Stimulated activated CD4-positive, alpha-beta T cell treated with anti-CD3 and anti-CD28 coated beads, Interleukin-4, amount 100 ng/mL, for 1 hour (primary cell): Measurements from ENCODE around the gene MEIOB.
A peak's percentile ranks its signal among the peaks of the same experiment; 100 is the strongest.
"Not testable (repeated sequence)": the region's sequence is repeated elsewhere in the genome, so short reads cannot be mapped to it uniquely, and the experiment has no call there.

Source experiments
- DNase-seq: peaks from one replicate; pipeline ENCODE4 v3.0.0-alpha.2; 2020

The MEIOB gene, protein sequence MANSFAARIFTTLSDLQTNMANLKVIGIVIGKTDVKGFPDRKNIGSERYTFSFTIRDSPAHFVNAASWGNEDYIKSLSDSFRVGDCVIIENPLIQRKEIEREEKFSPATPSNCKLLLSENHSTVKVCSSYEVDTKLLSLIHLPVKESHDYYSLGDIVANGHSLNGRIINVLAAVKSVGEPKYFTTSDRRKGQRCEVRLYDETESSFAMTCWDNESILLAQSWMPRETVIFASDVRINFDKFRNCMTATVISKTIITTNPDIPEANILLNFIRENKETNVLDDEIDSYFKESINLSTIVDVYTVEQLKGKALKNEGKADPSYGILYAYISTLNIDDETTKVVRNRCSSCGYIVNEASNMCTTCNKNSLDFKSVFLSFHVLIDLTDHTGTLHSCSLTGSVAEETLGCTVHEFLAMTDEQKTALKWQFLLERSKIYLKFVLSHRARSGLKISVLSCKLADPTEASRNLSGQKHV

DNA sequence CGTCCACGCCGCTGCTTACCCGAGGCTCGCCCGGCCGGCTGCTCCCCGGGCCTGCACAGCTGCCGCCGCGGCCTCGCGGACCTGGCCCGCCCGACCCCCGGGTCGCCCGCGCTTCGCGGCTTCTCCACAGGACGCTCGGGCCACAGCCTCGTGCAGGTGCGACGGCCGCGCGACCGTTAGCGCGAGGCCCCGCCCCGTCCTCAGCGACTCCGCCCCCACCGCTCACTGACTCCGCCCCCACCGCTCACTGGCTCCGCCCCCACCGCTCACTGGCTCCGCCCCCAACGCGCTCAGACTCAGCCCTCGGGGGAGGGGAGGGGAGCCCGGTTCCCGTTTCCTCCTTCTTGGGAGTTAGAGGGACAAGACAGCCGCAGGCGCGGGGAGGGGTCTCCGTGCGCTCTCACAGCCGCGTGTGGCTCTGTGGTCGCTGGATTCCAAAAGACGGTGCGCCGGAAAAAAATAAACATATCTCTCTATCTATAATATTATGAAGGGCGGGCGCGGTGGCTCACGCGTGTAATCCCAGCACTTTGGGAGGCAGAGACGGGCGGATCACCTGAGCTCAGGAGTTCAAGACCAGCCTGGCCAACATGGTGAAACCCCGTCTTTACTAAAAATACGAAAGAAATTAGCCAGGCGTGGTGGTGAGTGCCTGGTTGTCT lies at the start of gene MEIOB:
Gene MEIOB (minus strand): TSS at position 191 of the 662 bp plus-strand sequence. CDS start 3,989 bp downstream, outside the sequence.
- DNase-seq = peak; percentile 51

DNA sequence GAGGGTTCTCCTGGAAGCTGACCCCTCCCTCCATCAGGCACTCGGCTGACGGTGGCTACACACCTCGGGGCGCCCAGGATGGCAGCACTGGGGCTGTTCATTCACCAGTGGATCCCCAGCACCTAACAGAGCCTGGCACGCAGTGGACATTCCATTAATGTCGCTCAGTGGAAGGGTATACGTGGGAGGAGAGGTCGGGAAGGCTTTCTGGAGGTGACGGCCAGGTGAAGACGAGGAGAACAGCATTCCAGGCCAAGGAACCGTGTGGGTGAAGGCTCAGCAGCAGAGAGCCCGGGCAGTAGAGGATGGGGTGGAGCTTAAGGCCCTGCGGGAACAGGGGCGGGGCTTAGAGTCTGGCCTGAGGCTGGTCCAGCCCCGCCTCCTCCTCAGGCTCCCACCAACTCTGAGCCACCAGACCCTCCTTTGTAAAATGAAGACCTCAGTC lies 48.8 kb upstream of the MEIOB start:
- no peak for DNase-seq

DNA sequence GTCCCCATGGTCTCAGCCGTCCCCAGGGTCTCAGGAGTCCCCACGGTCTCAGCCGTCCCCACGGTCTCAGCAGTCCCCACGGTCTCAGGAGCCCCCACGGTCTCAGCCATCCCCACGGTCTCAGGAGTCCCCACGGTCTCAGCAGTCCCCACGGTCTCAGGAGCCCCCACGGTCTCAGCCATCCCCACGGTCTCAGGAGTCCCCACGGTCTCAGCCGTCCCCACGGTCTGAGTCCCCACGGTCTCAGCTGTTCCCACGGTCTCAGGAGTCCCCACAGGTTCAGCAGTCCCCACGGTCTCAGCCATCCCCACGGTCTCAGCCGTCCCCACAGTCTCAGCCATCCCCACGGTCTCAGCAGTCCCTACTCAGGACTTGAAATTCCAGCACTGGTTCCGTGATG lies 48.2 kb upstream of the MEIOB start:
- not testable (repeated sequence) for DNase-seq

DNA sequence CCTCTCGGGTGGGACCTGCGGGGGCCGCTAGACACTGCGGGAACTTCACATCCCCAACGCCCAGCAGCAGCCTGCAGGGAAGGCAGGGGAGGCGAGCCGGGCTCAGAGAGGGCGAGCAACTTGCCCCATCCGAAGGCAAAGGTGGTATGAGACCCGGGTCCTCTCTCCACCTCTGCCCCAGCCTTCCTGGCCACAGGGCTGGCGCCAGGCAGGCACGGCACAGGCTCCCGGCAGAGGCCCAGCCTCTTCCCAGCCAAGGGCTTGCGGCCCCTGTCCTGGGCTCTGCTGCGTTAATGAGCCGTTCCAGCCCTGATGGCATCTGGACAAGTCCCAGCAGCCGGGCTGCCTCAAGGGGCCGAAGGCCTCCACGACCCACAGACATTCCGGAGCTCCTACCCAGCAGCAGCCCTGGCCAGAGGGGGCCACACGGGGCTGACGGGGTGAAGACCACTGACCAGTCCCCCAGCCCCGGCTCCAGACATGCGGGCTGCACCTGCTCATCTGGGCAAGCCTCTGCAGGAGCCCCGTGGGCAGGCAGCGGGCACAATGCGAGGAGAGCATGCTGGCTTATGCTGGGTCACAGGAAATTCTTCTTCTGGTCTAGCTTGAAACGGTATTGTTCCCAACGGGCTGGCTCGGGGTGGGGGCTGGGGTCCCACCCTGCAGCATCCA lies 47.5 kb upstream of the MEIOB start:
- no peak for DNase-seq

DNA sequence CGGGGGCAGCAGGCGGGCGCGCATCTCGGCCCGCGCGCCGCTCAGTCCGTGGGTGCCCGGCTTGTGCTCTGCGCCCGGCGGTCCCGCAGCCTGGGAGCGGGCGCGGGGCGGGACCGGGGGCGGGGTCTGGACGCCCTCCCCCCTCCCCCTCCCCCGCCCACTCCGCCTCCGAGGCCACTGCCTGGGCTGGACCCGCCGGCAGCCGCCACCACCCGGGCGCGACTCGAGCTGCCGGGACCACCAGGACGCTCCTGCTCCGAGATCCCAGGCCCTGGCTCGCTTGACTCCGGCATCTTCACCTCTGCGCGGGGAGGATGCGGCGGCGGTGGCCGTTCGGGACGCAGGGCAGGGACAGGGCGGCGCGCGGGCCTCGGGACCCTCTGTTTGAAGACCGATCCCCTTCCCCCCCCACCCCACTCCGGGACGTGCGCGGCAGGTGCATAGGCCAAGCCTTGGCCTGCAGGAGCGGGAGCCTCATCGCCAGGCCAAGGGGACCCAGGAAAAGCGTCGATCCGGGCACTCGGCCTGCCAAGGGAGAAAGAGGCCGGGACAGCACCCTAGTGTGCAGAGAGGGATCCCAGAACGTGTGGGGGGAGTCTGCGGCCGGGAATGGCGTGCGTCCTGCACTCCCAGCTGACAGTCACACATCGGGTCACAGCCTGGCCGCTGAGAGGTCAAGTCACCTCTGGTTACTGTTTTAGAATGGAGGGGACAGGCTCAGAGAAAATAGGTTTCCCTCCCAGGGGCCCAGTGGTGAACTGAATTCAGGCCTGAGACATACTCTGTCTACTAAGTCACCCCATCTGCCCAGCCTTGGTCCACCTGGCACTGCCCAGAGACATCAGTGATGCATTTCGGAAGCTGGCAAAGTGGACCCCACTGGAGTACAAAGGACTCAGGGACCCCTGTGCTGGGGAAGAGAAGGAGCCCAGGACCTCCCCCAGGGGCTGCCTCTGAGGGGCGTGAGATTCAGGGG lies 46.7 kb upstream of the MEIOB start, which contains the start of gene HS3ST6:
Gene HS3ST6 (minus strand): TSS at position 65 of the 976 bp plus-strand sequence. CDS start 92 bp downstream, outside the sequence.
- DNase-seq = no peak

DNA sequence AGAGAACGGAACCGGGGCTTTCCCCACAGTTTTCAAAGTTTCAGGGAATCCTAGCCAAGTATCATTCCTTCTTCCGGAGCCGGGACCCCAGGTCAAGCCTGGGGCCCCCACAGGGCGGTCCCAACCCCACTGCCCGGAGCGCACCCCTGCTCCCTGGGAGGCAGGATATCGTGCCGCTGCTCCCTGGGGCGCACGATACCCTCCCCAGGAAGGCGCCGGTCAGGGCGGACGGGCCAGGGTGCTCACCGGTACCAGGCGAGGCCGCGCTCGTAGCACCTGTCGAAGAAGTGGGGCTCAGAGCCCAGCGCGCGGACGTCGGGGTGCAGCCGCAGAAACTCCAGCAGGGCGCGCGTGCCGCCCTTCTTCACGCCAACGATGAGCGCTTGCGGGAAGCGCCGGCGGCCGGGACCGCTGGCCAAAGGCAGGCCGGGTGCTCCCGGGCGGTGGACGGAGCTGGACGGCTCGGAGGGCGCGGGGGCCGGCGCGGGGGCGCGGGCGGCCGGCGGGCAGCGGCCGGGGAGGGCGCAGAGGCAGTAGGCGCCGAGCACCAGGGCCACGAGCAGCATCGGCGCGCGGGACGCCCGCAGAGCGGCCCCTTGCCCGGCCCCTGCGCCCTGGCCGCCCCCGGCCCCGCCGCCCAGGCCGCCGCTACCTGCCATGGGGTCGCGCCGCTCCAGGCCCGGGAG lies 45.8 kb upstream of the MEIOB start:
- no peak for DNase-seq

DNA sequence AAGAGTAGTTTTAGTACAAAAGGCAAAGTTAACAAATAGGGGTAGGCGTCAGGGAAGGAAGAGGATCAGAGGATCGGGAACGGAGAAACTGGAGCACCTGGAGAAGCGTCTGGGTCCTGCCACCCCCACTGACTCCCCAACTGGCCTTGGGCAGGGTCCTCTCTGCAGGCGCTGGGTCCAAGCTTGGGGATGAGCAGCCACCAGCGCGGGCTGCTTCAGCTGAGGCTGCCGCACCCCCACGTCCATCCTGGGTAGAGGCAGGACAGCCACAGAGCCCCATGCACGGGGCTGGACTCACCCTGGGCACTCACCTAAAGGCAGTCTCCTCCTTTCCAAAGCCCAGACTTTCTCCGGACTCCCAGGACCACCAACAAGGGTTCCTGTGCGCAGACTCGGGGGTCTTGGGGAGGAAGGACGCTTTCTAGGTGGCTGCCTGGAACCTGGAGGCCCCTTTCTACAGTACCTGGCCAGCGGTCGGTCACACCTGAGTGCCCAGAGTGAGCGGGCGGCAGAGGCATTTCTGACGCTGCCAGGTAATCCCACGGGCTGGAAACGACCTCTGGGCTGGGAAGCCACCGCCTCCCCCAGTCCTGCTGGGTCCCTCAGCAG lies 45.2 kb upstream of the MEIOB start:
- no peak for DNase-seq

DNA sequence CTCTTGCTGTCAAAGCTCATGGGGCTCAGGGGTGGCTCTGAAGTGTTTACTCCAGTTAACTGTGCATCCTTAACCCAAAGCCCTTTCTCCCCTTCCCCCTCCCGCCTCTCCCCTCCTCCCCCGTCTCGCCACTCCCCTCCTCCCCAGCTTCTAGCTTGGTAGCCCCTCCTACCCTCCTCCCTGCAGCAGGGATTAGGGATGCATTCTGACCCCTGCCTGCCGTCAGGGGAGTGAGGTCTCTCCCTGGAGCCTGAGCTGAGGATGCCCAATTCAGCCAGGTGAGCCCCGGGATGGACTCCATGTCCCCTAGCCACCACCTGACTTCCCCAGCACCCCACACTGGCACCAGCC lies 44.7 kb upstream of the MEIOB start:
- DNase-seq = no peak

DNA sequence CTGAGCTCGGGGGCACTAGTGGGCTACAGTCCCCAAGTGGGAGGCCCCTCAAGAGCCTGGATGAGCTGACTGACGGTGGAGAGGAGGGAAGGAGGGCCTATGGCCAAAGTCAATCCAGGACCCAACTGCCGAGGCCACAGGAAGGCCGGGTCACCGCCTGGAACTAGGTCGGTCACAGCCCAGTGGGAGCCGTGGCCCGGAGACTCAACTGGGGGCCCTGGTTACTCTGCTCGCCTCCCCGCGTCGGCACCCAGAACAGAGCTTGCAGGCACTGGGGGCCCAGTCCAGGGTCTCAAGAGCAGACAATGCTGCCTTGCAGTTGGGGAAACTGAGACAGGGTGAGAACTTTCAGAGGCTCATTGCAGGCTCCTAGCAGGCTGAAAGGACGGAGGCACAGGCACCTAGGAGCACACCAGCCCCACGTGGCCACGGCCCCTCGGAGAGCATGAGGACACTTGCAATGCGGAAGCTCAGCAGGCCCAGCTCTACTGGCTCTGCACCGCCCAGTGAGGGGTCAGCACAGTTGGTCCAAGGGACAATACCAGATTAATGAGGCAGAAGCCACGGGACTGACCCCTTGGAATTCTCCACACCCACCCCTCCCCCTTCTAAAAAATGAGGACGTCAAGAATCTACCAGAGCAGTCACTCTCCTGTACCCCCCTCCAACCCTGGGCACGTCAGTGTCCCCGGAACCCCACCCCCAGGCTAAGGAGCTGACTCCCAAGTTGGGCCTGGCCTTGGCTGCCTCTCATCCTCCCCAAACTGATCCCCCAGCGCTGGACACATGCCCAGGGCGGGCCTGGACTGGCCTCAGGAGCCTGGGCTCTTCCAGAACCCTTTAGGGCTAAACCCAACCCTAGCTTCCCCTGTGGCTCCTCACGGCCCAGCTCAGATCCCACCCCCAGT lies 44.0 kb upstream of the MEIOB start:
- no peak for DNase-seq

DNA sequence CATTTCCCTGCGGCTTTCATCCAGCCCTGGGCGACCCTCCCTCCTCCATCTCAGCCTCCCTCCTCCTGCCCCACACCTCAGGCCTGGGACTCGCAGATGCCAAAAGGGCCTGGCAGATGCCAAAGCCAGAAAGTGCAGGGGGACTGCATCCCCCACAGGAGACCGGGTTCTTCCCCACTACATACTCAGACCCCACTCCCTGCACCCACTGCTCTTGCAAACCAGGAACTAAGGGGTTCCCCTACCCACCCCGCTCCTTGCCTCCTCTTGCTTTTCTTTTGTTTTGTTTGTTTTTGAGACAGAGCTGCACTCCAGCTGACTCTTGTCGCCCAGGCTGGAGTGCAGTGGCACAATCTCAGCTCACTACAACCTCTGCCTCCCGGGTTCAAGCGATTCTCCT lies 43.0 kb upstream of the MEIOB start:
- DNase-seq = no peak

DNA sequence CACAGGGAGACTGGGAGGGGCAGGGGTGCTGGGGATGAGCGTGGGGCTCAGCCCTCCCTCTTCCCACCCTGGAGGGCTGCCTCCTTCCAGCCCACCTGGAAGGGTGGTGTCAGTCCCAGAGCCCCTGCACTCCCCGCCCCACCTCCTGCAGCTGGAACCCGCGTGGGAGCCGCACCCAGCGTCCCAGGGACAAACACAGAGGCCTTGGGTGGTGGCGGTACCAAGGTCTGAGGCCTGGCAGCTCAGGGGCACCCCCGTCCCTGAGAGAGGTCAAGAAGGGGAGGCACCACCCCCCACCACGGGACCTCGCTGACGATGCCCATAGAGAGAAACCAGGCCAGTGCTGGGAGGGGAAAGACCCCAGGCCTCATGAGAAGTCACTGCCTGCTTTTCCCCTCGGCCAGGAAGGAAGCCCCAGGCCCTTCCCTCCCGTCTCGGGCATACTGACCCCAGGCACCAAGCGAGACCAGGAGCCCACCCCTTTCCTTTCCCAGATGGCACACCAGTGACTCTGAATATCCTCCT lies 42.2 kb upstream of the MEIOB start:
- no peak for DNase-seq

DNA sequence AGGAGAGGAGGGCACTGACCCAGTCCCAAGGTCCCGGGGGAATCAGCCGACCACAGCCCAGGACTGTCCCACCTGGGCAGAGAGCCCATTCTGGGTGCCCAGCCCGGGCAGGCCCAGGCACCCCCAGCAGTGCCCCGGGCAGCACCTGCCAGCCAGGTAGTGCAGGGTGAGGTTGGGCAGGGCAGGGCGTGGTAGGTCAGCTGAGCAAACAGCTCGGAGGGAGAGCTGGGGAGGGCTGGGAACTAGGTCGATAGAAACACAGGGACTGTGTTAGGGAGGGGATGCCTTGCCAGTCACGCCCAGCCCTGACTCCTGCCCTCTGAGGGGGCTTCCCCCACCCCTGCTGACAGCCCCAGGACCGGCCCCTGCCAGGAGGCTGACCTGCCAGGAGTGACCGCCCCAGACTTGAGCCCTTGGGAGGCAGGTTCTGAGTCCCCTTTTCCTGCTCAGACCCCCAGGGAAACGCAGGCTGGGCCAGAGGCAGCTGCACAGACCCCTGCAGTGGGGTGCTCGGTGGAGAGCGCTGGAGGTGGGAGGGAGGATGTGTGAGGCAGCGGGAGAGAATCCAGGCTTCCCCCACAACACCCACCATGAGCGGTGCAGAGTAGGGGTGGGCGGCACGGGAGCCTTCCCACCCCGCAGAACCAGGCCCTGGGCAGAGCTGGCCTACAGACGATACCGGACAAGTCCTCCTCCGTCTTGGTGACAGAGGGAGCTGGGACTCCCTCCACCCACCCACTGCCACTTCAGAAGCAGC lies 41.5 kb upstream of the MEIOB start:
- no peak for DNase-seq

DNA sequence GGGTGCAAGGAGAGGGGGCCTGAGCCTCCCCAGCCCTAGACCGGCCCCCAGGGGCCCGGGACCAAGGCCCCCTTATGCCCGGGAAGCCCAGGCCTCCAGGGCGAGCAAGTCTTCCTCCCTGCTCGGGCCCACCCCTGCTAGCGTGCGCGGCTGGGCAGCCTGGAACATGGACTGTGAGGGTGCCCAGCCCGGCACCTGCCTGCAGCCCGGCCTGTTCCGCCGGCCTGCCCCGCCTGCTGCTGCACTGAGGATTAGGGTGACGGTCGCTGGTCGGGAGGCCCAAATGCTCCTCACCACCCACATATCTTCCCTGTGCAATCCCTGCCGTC lies 40.2 kb upstream of the MEIOB start:
- DNase-seq = no peak

DNA sequence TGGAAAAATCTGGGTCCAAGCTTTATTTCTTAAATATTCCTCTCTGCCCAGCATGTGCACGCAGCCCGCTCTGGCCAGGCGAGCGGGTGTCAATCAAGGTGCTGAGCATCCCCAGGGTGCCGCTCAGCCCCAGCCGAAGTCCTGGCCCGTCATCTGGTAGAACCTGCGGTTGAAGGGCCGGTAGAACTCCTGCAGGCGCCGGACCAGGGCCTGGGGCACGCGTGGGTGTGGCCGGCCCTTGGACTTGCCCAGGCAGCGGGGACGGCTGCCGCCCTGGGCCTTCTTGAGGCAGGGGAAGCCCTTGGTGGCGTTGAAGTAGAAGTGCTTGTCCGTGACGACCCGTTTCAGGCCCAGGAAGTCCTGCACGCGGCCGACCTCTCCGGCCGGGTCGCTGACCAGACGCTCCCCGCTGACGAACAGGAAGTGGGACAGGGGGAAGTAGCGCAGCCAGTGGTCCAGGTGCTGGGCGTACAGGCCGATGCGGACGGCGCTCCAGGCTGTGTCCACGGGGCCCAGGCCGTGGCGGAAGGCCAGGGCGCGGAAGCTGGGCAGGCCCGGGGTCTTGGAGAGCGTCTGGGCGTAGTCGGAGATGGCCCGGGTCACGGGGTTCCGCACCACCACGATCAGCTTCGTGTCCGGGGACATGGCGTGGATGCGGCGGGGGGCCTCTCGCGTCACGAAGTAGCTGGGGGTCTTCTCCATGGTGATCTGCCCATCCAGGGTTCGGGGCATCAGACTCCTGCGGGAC lies 39.7 kb upstream of the MEIOB start:
- no peak for DNase-seq

DNA sequence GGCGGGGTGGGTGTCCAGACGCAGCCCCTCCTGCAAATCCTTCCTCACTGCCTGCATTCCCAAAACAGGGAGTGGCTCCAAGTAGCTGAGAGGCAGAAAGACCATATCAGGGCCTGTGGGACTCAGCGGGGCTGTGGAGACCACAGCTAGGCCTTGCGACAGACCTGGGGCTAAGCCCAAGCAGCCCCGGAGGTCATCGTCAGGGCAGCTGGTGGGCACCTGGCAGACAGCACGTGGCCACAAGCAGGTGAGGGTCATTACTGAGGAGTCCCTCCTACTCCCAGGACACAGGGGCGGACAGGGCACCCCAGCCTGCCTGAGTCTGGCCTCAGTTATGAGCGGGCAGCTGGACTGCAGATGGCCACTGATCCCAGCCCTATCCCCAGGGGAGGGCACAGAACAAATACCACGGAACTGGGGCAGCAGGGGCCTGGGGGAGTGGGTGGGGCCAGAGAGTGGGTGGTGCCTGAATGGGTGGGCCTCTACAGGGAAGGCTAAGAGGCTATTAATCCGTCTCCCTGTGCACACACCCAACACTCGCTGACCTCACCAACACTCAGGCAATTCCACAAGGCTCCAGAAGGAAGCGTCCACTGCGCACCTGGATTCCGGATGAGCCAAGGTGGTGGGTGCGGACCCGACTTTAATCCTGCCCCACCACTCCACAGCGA lies 37.7 kb upstream of the MEIOB start:
- no peak for DNase-seq

DNA sequence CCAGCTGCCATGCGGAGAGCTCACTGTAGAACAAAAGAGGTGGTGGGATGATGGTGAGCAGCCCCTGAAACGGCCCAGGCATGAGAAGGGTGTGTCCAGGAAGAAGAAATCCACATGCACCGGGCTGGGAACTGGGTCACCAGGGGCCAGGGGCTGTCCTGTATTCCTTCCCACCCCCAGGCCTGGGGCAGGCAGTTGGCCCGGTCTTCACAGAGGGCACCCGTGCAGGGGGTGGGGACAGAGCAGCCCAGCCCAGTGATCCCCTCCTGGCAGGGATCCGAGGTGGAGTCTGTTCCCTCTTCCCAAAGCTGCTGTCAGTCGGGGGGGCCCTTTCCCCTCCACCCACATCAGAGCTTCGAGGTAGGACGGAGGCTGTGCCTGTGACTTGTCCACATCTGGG lies 37.0 kb upstream of the MEIOB start:
- DNase-seq = no peak

DNA sequence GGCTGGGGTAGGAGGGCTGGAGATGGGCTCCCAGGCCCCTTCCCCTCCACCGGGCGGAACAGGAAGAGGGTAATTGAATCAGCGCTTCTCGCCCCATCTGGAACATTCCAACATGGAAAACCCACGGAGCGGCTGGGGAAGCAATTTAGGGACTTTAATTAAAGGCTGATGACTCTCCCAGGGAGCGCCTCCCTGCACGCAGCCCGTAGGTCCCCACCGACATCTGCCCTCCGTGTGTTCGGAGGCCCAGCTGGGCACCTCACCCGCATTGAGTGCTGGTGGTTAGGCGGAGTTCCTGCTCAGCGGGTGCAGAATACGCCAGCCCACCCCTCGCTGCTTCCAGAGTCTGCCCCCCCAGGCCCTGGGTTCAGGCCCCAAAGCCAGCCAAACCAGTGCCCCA lies 36.2 kb upstream of the MEIOB start:
- no peak for DNase-seq
